Measurements from ENCODE around the gene AUTS2. TPM values are rescaled to one million over a fixed set of nuclear protein-coding genes. Genes with fewer than 3 reads are reported as not detected.
"Not testable (repeated sequence)": the region's sequence is repeated elsewhere in the genome, so short reads cannot be mapped to it uniquely, and the experiment has no call there.

AUTS2 gene
- polyA plus RNA-seq, 1 donor from 2014 or later, result 97.3 TPM

- H3K27me3 ChIP-seq (ENCODE audit: insufficient read depth, low read depth, low read length); H3F3A ChIP-seq (ENCODE audit: insufficient read depth, low read length, poor library complexity, severe bottlenecking); H3K27ac ChIP-seq (ENCODE audit: low read length); H4K20me1 ChIP-seq (ENCODE audit: insufficient read depth); H3K36me3 ChIP-seq (ENCODE audit: insufficient read depth, low read length); H3K4me2 ChIP-seq (ENCODE audit: low read length); H3K9me2 ChIP-seq (ENCODE audit: insufficient read depth, low read length); H3K9me3 ChIP-seq (ENCODE audit: low read length); H3K9ac ChIP-seq (ENCODE audit: low read length); H2AFZ ChIP-seq (ENCODE audit: low read depth, low read length); H3K4me3 ChIP-seq (ENCODE audit: low read length): not testable (repeated sequence)
- peaks cover 85% of the 10 kb centered on the region for H3K79me2 ChIP-seq (replicated peaks; ENCODE audit: insufficient read depth, low read length)
Measured at GRCh38 chr7:70648499-70648861, 1050.2 kb downstream of the AUTS2 start.

DNA sequence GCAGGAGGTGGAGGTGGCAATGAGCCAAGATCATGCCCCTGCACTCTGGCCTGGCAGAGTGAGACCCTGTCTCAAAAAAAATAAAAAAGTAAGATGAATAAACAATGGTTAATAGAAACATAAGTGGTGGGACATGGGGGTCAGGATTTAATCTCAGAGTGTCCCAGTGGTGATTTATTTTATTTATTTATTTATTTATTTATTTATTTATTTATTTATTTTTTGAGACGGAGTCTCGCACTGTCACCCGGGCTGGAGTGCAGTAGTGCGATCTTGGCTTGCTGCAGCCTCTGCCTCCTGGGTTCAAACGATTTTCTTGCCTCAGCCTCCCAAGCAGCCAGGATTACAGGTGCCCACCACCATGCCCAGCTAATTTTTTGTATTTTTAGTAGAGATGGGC lies 1051.0 kb downstream of the AUTS2 start:
- TF ChIP-seq POLR2AphosphoS5 (IDR thresholded peaks at IDR 0.05), result no peak
- TF ChIP-seq, protein P1, sequence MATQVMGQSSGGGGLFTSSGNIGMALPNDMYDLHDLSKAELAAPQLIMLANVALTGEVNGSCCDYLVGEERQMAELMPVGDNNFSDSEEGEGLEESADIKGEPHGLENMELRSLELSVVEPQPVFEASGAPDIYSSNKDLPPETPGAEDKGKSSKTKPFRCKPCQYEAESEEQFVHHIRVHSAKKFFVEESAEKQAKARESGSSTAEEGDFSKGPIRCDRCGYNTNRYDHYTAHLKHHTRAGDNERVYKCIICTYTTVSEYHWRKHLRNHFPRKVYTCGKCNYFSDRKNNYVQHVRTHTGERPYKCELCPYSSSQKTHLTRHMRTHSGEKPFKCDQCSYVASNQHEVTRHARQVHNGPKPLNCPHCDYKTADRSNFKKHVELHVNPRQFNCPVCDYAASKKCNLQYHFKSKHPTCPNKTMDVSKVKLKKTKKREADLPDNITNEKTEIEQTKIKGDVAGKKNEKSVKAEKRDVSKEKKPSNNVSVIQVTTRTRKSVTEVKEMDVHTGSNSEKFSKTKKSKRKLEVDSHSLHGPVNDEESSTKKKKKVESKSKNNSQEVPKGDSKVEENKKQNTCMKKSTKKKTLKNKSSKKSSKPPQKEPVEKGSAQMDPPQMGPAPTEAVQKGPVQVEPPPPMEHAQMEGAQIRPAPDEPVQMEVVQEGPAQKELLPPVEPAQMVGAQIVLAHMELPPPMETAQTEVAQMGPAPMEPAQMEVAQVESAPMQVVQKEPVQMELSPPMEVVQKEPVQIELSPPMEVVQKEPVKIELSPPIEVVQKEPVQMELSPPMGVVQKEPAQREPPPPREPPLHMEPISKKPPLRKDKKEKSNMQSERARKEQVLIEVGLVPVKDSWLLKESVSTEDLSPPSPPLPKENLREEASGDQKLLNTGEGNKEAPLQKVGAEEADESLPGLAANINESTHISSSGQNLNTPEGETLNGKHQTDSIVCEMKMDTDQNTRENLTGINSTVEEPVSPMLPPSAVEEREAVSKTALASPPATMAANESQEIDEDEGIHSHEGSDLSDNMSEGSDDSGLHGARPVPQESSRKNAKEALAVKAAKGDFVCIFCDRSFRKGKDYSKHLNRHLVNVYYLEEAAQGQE (IDR thresholded peaks at IDR 0.05; ENCODE audit: borderline replicate concordance), result no peak
- no peak for TF ChIP-seq EP300 (conservative IDR thresholded peaks at IDR 0.05; ENCODE audit: poor library complexity, severe bottlenecking)
- no peak for TF ChIP-seq TAF1 (IDR thresholded peaks at IDR 0.05; ENCODE audit: low read depth)
- no peak for TF ChIP-seq CTCF (IDR thresholded peaks at IDR 0.05; ENCODE audit: poor library complexity, severe bottlenecking)
- TF ChIP-seq EZH2 (IDR thresholded peaks at IDR 0.05; ENCODE audit: borderline replicate concordance, insufficient read depth, low read length, poor library complexity, severe bottlenecking), result no peak
- no peak for TF ChIP-seq MXI1 (conservative IDR thresholded peaks at IDR 0.05; ENCODE audit: poor library complexity, severe bottlenecking)
- Histone ChIP-seq H3K4me2 (ENCODE audit: low read length) (no peak overlapping the region), H3K9me2 (ENCODE audit: insufficient read depth, low read length) (no peaks in the 10 kb centered on the region), H3K79me2 (replicated peaks; ENCODE audit: insufficient read depth, low read length) (peaks cover 78% of the 10 kb centered on the region), H3K27ac (ENCODE audit: low read length) (no peak overlapping the region), H3K27me3 (ENCODE audit: insufficient read depth, low read depth, low read length) (no peaks in the 10 kb centered on the region), H3K9ac (ENCODE audit: low read length) (no peak overlapping the region), H3K4me3 (ENCODE audit: low read length) (no peak overlapping the region), H3K9me3 (ENCODE audit: low read length) (no peaks in the 10 kb centered on the region), H3K36me3 (ENCODE audit: insufficient read depth, low read length) (no peaks in the 10 kb centered on the region), H2AFZ (ENCODE audit: low read depth, low read length) (no peak overlapping the region), H3F3A (ENCODE audit: insufficient read depth, low read length, poor library complexity, severe bottlenecking) (peaks cover 3% of the 10 kb centered on the region), H4K20me1 (ENCODE audit: insufficient read depth) (no peaks in the 10 kb centered on the region)

DNA sequence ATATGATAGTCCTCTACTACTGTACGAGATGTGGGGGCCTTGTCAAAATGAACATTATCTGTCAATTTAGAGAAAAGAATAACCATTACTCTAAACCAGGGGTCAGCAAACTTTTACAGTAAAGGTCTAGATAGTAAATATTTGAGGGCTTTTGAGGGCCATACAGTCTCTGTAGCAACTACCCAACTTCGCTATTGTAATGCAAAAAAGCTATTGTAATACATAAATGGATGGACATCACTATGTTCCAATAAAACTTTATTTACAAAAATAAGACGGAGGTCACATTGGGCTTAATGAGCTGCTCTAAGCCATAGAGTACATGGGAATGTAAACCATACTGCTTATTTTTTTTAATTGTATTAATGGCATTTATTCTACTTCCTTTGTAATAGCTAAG lies 1055.9 kb downstream of the AUTS2 start:
- H3F3A ChIP-seq (ENCODE audit: insufficient read depth, low read length, poor library complexity, severe bottlenecking), result peaks cover 3% of the 10 kb centered on the region
- no peak overlapping the region for H3K27ac ChIP-seq (ENCODE audit: low read length)
- peaks cover 63% of the 10 kb centered on the region for H3K79me2 ChIP-seq (replicated peaks; ENCODE audit: insufficient read depth, low read length)
- no peaks in the 10 kb centered on the region for H3K9me2 ChIP-seq (ENCODE audit: insufficient read depth, low read length)
- H4K20me1 ChIP-seq (ENCODE audit: insufficient read depth), result no peaks in the 10 kb centered on the region
- no peak overlapping the region for H3K9ac ChIP-seq (ENCODE audit: low read length)
- H3K4me2 ChIP-seq (ENCODE audit: low read length), result no peak overlapping the region
- no peak overlapping the region for H2AFZ ChIP-seq (ENCODE audit: low read depth, low read length)
- H3K36me3 ChIP-seq (ENCODE audit: insufficient read depth, low read length), result no peaks in the 10 kb centered on the region
- TF ChIP-seq MXI1 (conservative IDR thresholded peaks at IDR 0.05; ENCODE audit: poor library complexity, severe bottlenecking) (no peak), CTCF (IDR thresholded peaks at IDR 0.05; ENCODE audit: poor library complexity, severe bottlenecking) (no peak), RAD21 (conservative IDR thresholded peaks at IDR 0.05) (no peak), TAF1 (IDR thresholded peaks at IDR 0.05; ENCODE audit: low read depth) (no peak), POLR2AphosphoS5 (IDR thresholded peaks at IDR 0.05) (no peak), SMC3 (conservative IDR thresholded peaks at IDR 0.05; ENCODE audit: poor library complexity) (no peak), EP300 (conservative IDR thresholded peaks at IDR 0.05; ENCODE audit: poor library complexity, severe bottlenecking) (no peak), EZH2 (IDR thresholded peaks at IDR 0.05; ENCODE audit: borderline replicate concordance, insufficient read depth, low read length, poor library complexity, severe bottlenecking) (no peak)
- TF ChIP-seq, protein P1 (IDR thresholded peaks at IDR 0.05; ENCODE audit: borderline replicate concordance), result no peak
- H3K9me3 ChIP-seq (ENCODE audit: low read length), result no peaks in the 10 kb centered on the region
- H3K4me3 ChIP-seq (ENCODE audit: low read length), result no peak overlapping the region
- H3K27me3 ChIP-seq (ENCODE audit: insufficient read depth, low read depth, low read length), result no peaks in the 10 kb centered on the region
